Glutamatergic neuron (in vitro differentiated cells): ENCODE measurements around the gene PTGIS. TPM values are rescaled to one million over a fixed set of nuclear protein-coding genes. Genes with fewer than 3 reads are reported as not detected.

Source experiments
- DNase-seq: peaks from one replicate; pipeline ENCODE4 v3.0.0; 2022
- H3K27ac Mint-ChIP-seq: one replicate; pipeline ENCODE4 v1.8.0; 2020; ENCODE audit warnings: mild to moderate bottlenecking, mixed read lengths, inconsistent platforms; ENCODE audit not compliant: unreplicated experiment
- H3K27me3 Mint-ChIP-seq: one replicate; pipeline ENCODE4 v1.8.0; 2020; ENCODE audit warnings: mild to moderate bottlenecking, moderate library complexity, mixed read lengths, inconsistent platforms; ENCODE audit not compliant: unreplicated experiment
- H3K36me3 Mint-ChIP-seq: one replicate; pipeline ENCODE4 v1.8.0; 2020; ENCODE audit warnings: mild to moderate bottlenecking, mixed read lengths, inconsistent platforms; ENCODE audit not compliant: unreplicated experiment
- H3K4me1 Mint-ChIP-seq: one replicate; pipeline ENCODE4 v1.8.0; 2020; ENCODE audit warnings: mild to moderate bottlenecking, low read depth, mixed read lengths, inconsistent platforms; ENCODE audit not compliant: unreplicated experiment
- H3K4me3 Mint-ChIP-seq: one replicate; pipeline ENCODE4 v1.8.0; 2020; ENCODE audit warnings: mild to moderate bottlenecking, mixed read lengths, inconsistent platforms; ENCODE audit not compliant: unreplicated experiment
- H3K9me3 Mint-ChIP-seq: one replicate; pipeline ENCODE4 v1.8.0; 2020; ENCODE audit warnings: mild to moderate bottlenecking, moderate library complexity, mixed read lengths, inconsistent platforms; ENCODE audit not compliant: unreplicated experiment
- CTCF ChIP-seq: fragments of 200-600 bp; sonication (generic); IDR thresholded peaks from one replicate; pipeline ENCODE4 v1.5.0; 2021; ENCODE audit not compliant: partially characterized antibody, unreplicated experiment
- total RNA-seq: library from RNA; stranded (reverse); fragmentation: NEBNext Ultra II Directional; extraction: Animal tissue kit (Norgen Biotek cat#: 25700); gene quantifications from one replicate; pipeline ENCODE4 v1.2.1, GENCODE V29; 2021; ENCODE audit not compliant: unreplicated experiment

PTGIS gene
- total RNA-seq, 1 donor from 2014 or later = 0.12 TPM

GRCh38 chr20:49591217-49591865 is 23.4 kb upstream of the PTGIS start:
- no peaks in the 10 kb centered on the region for H3K4me1 Mint-ChIP-seq
- no peaks in the 10 kb centered on the region for H3K36me3 Mint-ChIP-seq
- no peak overlapping the region for H3K4me3 Mint-ChIP-seq
- no peak overlapping the region for H3K27ac Mint-ChIP-seq
- H3K9me3 Mint-ChIP-seq = no peaks in the 10 kb centered on the region
- peaks cover 9% of the 10 kb centered on the region for H3K27me3 Mint-ChIP-seq
- TF ChIP-seq CTCF = no peak
- DNase-seq = no peak

- no peaks in the 10 kb centered on the region for H3K9me3 Mint-ChIP-seq
- no peak for TF ChIP-seq CTCF
- no peak overlapping the region for H3K27ac Mint-ChIP-seq
- no peak for DNase-seq
- H3K27me3 Mint-ChIP-seq = peaks cover 12% of the 10 kb centered on the region
- H3K36me3 Mint-ChIP-seq = no peaks in the 10 kb centered on the region
- H3K4me1 Mint-ChIP-seq = peaks cover 4% of the 10 kb centered on the region
- H3K4me3 Mint-ChIP-seq = no peak overlapping the region
These were observed 22.5 kb upstream of the PTGIS start for GRCh38 chr20:49590163-49591017.

- no peak for DNase-seq
- Mint-ChIP-seq H3K4me3 (no peak overlapping the region), H3K27me3 (peaks cover 15% of the 10 kb centered on the region), H3K9me3 (no peaks in the 10 kb centered on the region), H3K4me1 (peaks cover 8% of the 10 kb centered on the region), H3K27ac (no peak overlapping the region), H3K36me3 (no peaks in the 10 kb centered on the region)
- TF ChIP-seq CTCF = no peak
These were observed 21.8 kb upstream of the PTGIS start for GRCh38 chr20:49589747-49590146.

- Mint-ChIP-seq H3K27me3 (peaks cover 18% of the 10 kb centered on the region), H3K4me3 (no peak overlapping the region), H3K36me3 (no peaks in the 10 kb centered on the region), H3K27ac (no peak overlapping the region), H3K4me1 (peaks cover 11% of the 10 kb centered on the region), H3K9me3 (no peaks in the 10 kb centered on the region)
- no peak for TF ChIP-seq CTCF
- DNase-seq = no peak
These were observed 19.2 kb upstream of the PTGIS start for GRCh38 chr20:49587111-49587570.
